Astrocyte of the cerebellum (primary cell): ENCODE results near the gene KRTAP9-3.
"Not testable (repeated sequence)": the region's sequence is repeated elsewhere in the genome, so short reads cannot be mapped to it uniquely, and the experiment has no call there.

Source experiments
- DNase-seq: peaks from one replicate; pipeline ENCODE4 v3.0.0-alpha.2; 2011; ENCODE audit warnings: low read depth
- H3K4me3 ChIP-seq: 2 replicates; pipeline ENCODE4 v1.5.1; 2011; ENCODE audit warnings: mild to moderate bottlenecking, low read depth, low read length, moderate library complexity
- CTCF ChIP-seq: IDR thresholded peaks from 2 replicates; pipeline ENCODE4 v1.5.1; 2012; ENCODE audit warnings: low read length, low read depth, moderate library complexity, mild to moderate bottlenecking; ENCODE audit errors: missing control alignments
- in situ Hi-C: cut with HindIII; loops from 2 replicates; pipeline ENCODE4 v1.10.0; 2017; ENCODE audit warnings: low sequenced_read_pairs

Gene KRTAP9-3

GRCh38 chr17:41256291-41256685, 24.0 kb downstream of the KRTAP9-3 start:
- in situ Hi-C loops: no loop called here
- TF ChIP-seq CTCF: no peak
- DNase-seq: no peak
- no peak overlapping the region for H3K4me3 ChIP-seq

GRCh38 chr17:41258406-41258805, 26.2 kb downstream of the KRTAP9-3 start:
- in situ Hi-C loops: no loop called here
- no peak overlapping the region for H3K4me3 ChIP-seq
- no peak for TF ChIP-seq CTCF
- no peak for DNase-seq

- in situ Hi-C loops: no loop called here
- H3K4me3 ChIP-seq: no peak overlapping the region
- TF ChIP-seq CTCF: no peak
- no peak for DNase-seq
Observed at GRCh38 chr17:41263212-41263611, 31.0 kb downstream of the KRTAP9-3 start.

- H3K4me3 ChIP-seq: no peak overlapping the region
- no peak for TF ChIP-seq CTCF
- in situ Hi-C loops: no loop called here
- DNase-seq: no peak
Observed at GRCh38 chr17:41264599-41264998, 32.4 kb downstream of the KRTAP9-3 start.

- in situ Hi-C loops: no loop called here
- no peak within 1 kb of the TSS for H3K4me3 ChIP-seq
- TF ChIP-seq CTCF: no peak
Observed at GRCh38 chr17:41265078-41265477, 32.8 kb downstream of the KRTAP9-3 start, which contains the start of gene KRTAP9-6. TSS of gene KRTAP9-6 (plus strand) at chr17:41265378. CDS start at chr17:41265378, 0 bp downstream.

GRCh38 chr17:41267711-41268110, 35.5 kb downstream of the KRTAP9-3 start:
- TF ChIP-seq CTCF: no peak
- no peak for DNase-seq
- H3K4me3 ChIP-seq: no peak overlapping the region
- in situ Hi-C loops: no loop called here

More at GRCh38 chr17:41265078-41265477, 32.8 kb downstream of the KRTAP9-3 start, which contains the start of gene KRTAP9-6:
- DNase-seq: no peak

GRCh38 chr17:41271323-41271722, 39.1 kb downstream of the KRTAP9-3 start:
- DNase-seq, H3K4me3 ChIP-seq, in situ Hi-C loops: not testable (repeated sequence)
